Activated naive CD8-positive, alpha-beta T cell treated with anti-CD3 and anti-CD28 coated beads, Interleukin-2, amount 50 U/mL, for 16 hours (primary cell): ENCODE measurements around the gene FRG1.
A peak's percentile ranks its signal among the peaks of the same experiment; 100 is the strongest.
"Not testable (repeated sequence)": the region's sequence is repeated elsewhere in the genome, so short reads cannot be mapped to it uniquely, and the experiment has no call there.

Experiments
- DNase-seq: peaks from one replicate; pipeline ENCODE4 v3.0.0-alpha.2; 2020; ENCODE audit warnings: low read depth, low spot score

FRG1 gene

GRCh38 chr4:189940178-189941004 is at the start of gene FRG1:
Gene FRG1, plus strand, starts transcription at chr4:189940872. Its CDS starts 138 bp downstream, at chr4:189941010.
- peak; percentile 93 for DNase-seq

- no peak for DNase-seq
Measured at GRCh38 chr4:189897667-189898066, 43.0 kb upstream of the FRG1 start.

- DNase-seq: not testable (repeated sequence)
Measured at GRCh38 chr4:189899481-189900015, 41.1 kb upstream of the FRG1 start.

- DNase-seq: not testable (repeated sequence)
Measured at GRCh38 chr4:189904420-189905027, 36.1 kb upstream of the FRG1 start.

- no peak for DNase-seq
Measured at GRCh38 chr4:189912170-189912569, 28.5 kb upstream of the FRG1 start.

GRCh38 chr4:189917161-189917891 is 23.3 kb upstream of the FRG1 start:
- no peak for DNase-seq

GRCh38 chr4:189921058-189921457 is 19.6 kb upstream of the FRG1 start:
- DNase-seq: no peak

GRCh38 chr4:189926742-189927141 is 13.9 kb upstream of the FRG1 start:
- not testable (repeated sequence) for DNase-seq

- no peak for DNase-seq
Measured at GRCh38 chr4:189941005-189941450, 356 bp downstream of the FRG1 start.

GRCh38 chr4:189942412-189942811 is 1.7 kb downstream of the FRG1 start:
- not testable (repeated sequence) for DNase-seq

GRCh38 chr4:189944077-189944476 is 3.4 kb downstream of the FRG1 start:
- not testable (repeated sequence) for DNase-seq

GRCh38 chr4:189946906-189947305 is 6.2 kb downstream of the FRG1 start:
- DNase-seq: not testable (repeated sequence)

- not testable (repeated sequence) for DNase-seq
Measured at GRCh38 chr4:189948486-189948885, 7.8 kb downstream of the FRG1 start.

GRCh38 chr4:189969291-189969690 is 28.6 kb downstream of the FRG1 start:
- not testable (repeated sequence) for DNase-seq

GRCh38 chr4:189973646-189974045 is 33.0 kb downstream of the FRG1 start:
- no peak for DNase-seq

GRCh38 chr4:189974056-189974455 is 33.4 kb downstream of the FRG1 start:
- DNase-seq: no peak

GRCh38 chr4:189979196-189980047 is 38.8 kb downstream of the FRG1 start:
- DNase-seq: no peak

GRCh38 chr4:189980292-189980691 is 39.6 kb downstream of the FRG1 start:
- not testable (repeated sequence) for DNase-seq

GRCh38 chr4:189981970-189982369 is 41.3 kb downstream of the FRG1 start:
- no peak for DNase-seq

- DNase-seq: not testable (repeated sequence)
Measured at GRCh38 chr4:189983916-189984526, 43.3 kb downstream of the FRG1 start.
